Astrocyte (in vitro differentiated cells and primary cell): ENCODE data around the gene AIFM3.

ENCODE experiments used
- EZH2 ChIP-seq: IDR thresholded peaks from 2 replicates; pipeline ENCODE4 v1.6.1; 2012; ENCODE audit warnings: mild to moderate bottlenecking, low read length, inconsistent platforms; ENCODE audit not compliant: insufficient read depth
- TF ChIP-seq, protein P1 (sequence below): IDR thresholded peaks from 2 replicates; pipeline ENCODE4 v1.5.1; 2011; ENCODE audit warnings: low read depth, mild to moderate bottlenecking, inconsistent platforms, low read length, moderate library complexity; ENCODE audit not compliant: insufficient read depth

DNA sequence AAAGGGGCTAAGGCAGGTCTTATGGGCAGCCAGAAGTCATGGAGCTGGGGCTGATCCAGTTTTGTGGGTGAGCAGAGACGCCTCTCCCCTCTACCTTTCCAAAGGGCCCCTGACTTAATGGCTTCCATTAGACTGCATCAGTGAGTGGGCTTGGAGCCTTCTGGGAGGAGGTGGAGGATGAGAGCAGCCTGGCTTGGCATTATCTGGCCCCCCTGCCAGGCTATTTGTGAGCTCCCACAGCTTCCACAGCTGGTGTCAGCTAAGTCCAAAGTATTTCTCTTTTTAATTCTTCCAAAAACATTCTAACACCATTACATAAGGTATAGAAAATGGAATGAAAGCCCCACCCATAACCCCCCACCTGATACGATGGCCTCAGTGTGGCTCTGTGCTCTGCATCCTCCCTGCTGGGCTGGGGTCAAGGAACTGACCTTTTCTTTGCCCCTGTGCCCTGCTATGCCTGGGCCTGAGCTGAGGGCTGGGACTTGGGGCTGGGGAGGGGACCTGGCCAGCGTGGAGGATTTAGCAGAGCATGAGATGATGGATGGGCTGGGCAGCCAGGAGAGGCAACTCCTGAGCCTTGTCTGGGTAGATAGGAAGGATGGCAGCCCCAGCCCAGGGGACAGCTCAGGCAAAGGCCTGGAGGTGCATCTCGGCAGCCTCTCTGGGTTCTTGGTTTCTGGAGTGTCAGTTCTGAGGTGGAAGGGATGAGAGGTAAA lies 4.0 kb downstream of the AIFM3 start:
- TF ChIP-seq, protein P1, sequence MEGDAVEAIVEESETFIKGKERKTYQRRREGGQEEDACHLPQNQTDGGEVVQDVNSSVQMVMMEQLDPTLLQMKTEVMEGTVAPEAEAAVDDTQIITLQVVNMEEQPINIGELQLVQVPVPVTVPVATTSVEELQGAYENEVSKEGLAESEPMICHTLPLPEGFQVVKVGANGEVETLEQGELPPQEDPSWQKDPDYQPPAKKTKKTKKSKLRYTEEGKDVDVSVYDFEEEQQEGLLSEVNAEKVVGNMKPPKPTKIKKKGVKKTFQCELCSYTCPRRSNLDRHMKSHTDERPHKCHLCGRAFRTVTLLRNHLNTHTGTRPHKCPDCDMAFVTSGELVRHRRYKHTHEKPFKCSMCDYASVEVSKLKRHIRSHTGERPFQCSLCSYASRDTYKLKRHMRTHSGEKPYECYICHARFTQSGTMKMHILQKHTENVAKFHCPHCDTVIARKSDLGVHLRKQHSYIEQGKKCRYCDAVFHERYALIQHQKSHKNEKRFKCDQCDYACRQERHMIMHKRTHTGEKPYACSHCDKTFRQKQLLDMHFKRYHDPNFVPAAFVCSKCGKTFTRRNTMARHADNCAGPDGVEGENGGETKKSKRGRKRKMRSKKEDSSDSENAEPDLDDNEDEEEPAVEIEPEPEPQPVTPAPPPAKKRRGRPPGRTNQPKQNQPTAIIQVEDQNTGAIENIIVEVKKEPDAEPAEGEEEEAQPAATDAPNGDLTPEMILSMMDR: no peak
- no peak for TF ChIP-seq EZH2
